Measurements from ENCODE around the gene DNMT3A.

DNMT3A gene

DNA sequence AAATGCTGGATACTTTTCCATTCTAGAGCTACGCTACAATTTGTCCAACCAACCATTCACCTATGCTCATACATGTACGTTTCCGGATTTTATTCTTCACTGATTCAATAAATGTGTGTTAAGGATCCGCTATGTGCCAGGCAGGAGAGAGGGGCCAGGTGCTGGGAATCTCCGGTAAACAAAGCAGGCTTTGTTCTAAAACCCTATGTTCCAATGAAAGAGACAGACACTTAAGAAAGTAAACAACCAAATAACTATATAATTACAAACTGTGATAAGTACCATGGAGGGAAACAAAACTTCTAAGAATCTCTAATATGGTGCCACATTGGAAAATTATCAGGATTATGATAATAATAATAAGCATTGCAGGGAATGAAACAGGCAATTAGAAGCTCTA is 151.2 kb downstream of the DNMT3A start:
- in situ Hi-C loops (cut with HindIII; ENCODE audit: low sequenced_read_pairs), result no loop called here
- TF ChIP-seq, protein P1, sequence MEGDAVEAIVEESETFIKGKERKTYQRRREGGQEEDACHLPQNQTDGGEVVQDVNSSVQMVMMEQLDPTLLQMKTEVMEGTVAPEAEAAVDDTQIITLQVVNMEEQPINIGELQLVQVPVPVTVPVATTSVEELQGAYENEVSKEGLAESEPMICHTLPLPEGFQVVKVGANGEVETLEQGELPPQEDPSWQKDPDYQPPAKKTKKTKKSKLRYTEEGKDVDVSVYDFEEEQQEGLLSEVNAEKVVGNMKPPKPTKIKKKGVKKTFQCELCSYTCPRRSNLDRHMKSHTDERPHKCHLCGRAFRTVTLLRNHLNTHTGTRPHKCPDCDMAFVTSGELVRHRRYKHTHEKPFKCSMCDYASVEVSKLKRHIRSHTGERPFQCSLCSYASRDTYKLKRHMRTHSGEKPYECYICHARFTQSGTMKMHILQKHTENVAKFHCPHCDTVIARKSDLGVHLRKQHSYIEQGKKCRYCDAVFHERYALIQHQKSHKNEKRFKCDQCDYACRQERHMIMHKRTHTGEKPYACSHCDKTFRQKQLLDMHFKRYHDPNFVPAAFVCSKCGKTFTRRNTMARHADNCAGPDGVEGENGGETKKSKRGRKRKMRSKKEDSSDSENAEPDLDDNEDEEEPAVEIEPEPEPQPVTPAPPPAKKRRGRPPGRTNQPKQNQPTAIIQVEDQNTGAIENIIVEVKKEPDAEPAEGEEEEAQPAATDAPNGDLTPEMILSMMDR (IDR thresholded peaks at IDR 0.05; ENCODE audit: low read depth, low read length), result no peak
- no peak for DNase-seq (ENCODE audit: low read depth, low spot score)
- H3K4me3 ChIP-seq (ENCODE audit: low read depth, low read length), result no peak overlapping the region

DNA sequence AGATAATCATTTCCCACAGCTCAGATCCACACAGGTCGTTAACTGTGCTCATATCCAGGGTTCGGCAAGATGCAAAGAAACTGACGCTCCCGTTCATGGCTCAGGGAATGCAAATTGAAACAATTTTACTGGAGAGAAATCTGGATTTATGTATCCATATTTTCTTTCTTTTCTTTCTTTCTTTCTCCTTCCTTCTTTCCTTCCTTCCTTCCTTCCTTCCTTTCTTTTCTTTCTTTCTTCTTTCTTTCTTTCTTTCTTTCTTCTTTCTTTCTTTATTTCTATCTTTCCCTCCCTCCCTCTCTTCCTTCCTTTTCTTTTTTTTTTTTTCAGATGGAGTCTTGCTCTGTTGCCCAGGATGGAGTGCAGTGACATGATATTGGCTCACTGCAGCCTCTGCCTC is 153.3 kb downstream of the DNMT3A start:
- TF ChIP-seq, protein P1 (IDR thresholded peaks at IDR 0.05; ENCODE audit: low read depth, low read length), result no peak
- in situ Hi-C loops (cut with HindIII; ENCODE audit: low sequenced_read_pairs), result no loop called here
- no peak overlapping the region for H3K4me3 ChIP-seq (ENCODE audit: low read depth, low read length)
- DNase-seq (ENCODE audit: low read depth, low spot score), result no peak

DNA sequence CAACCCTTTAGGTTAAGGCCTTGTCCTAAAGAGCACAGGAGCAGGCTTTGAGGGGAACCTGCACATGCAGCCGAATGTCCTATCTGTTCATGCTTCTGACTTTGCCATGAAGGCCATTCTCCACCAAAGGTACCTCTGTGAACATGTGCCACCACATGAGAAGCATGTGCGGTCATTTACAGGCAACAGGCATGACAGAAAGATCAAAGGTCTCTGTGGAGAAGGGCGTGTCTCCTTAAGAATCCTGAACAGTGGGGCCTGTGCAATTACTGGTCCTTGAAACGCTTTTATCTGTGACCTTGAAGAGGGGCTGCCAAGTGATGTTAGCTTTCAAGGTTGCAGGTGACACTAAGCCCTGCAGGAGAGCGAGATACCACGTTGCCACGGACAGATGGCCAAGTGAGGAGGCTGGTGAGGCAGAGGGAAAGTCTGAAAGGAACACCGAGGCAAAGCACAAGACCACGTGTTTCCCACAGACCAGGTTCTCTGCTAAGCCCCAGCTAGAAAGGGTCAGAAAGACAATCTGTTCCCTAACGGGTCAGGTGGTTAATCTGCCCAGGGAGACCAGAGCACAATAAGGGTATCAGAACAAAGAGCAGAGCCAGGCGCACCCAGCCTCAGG is 153.9 kb downstream of the DNMT3A start:
- no peak for DNase-seq (ENCODE audit: low read depth, low spot score)
- in situ Hi-C loops (cut with HindIII; ENCODE audit: low sequenced_read_pairs), result no loop called here
- TF ChIP-seq, protein P1 (IDR thresholded peaks at IDR 0.05; ENCODE audit: low read depth, low read length), result no peak
- H3K4me3 ChIP-seq (ENCODE audit: low read depth, low read length), result no peak overlapping the region

DNA sequence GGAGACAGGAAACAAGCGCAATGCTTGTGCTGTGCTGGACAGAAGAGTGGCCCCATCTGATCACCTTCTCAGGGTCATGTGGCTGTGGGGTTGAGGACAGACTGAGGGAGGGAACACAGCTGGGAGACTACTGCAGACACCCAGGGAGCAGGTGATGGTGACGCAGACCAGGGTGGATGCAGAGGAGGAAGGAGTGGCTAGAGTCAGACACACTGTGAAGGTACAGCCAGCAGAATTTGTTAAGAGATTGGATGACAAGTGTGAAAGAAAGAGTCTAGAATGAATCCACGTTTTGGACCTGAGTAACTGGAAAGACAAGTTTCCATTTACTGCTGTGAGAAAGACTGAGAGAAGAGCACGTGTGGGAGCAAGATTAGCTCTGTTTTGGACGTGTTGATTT is 157.5 kb downstream of the DNMT3A start:
- no peak overlapping the region for H3K4me3 ChIP-seq (ENCODE audit: low read depth, low read length)
- in situ Hi-C loops (cut with HindIII; ENCODE audit: low sequenced_read_pairs), result no loop called here
- TF ChIP-seq, protein P1 (IDR thresholded peaks at IDR 0.05; ENCODE audit: low read depth, low read length), result no peak
- DNase-seq (ENCODE audit: low read depth, low spot score), result no peak

DNA sequence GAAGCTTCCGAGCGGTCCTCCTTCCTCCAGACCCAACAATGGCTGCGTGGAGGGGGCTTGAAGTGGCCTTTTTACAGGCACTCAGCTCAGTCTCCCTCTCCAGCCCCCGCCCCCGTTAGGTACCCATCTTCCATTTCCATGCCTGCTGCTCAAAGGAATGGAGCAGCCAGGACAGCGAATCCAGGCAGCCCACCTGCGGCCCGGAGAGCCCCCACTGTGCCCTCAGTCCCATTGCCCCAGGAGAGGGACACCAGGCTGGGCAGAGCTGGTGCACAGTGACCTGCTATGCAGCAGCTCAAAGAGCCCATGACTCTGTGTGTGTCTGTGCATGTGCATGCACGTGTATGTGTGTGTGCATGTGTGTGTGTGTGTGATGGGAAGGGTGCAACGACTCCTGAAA is 162.7 kb downstream of the DNMT3A start:
- no peak for DNase-seq (ENCODE audit: low read depth, low spot score)
- no peak overlapping the region for H3K4me3 ChIP-seq (ENCODE audit: low read depth, low read length)
- TF ChIP-seq, protein P1 (IDR thresholded peaks at IDR 0.05; ENCODE audit: low read depth, low read length), result no peak
- in situ Hi-C loops (cut with HindIII; ENCODE audit: low sequenced_read_pairs), result no loop called here

Data from astrocyte of the spinal cord (primary cell).